ENCODE data around the gene SASH3.

SASH3 gene

GRCh38 chrX:129843459-129844306, 63.9 kb downstream of the SASH3 start, which contains the start of gene ZDHHC9 (continued):
- TF ChIP-seq TSHZ1 (tag by site-specific recombination; IDR thresholded peaks at IDR 0.05; ENCODE audit: borderline replicate concordance) (no peak), SP7 (tag by site-specific recombination; IDR thresholded peaks at IDR 0.05) (peak; percentile 65; the same call in 1 of the 2 replicates), CTCF (tag by site-specific recombination; IDR thresholded peaks at IDR 0.05) (0 out of 2 replicates have a peak, but pooled peaks have one; percentile 23), ZNF76 (tag by site-specific recombination; IDR thresholded peaks at IDR 0.05; ENCODE audit: borderline replicate concordance, low read depth) (no peak; the same call in 1 of the 2 replicates), ZNF777 (tag by site-specific recombination; IDR thresholded peaks at IDR 0.05; ENCODE audit: borderline replicate concordance) (peak; percentile 35; the same call in 1 of the 2 replicates), ZNF341 (tag by site-specific recombination; IDR thresholded peaks at IDR 0.05; ENCODE audit: low read depth) (peak; percentile 37; the same call in 1 of the 2 replicates), ZNF670 (tag by site-specific recombination; IDR thresholded peaks at IDR 0.05; ENCODE audit: low read depth) (no peak), GLIS2 (tag by site-specific recombination; IDR thresholded peaks at IDR 0.05) (peak; percentile 85), ZBTB8A (tag by site-specific recombination; IDR thresholded peaks at IDR 0.05) (peak; percentile 29; the same call in 1 of the 2 replicates), PRDM1 (tag by site-specific recombination; IDR thresholded peaks at IDR 0.05) (no peak), KLF10 (tag by site-specific recombination; IDR thresholded peaks at IDR 0.05) (peak; percentile 87), ZNF549 (tag by site-specific recombination; IDR thresholded peaks at IDR 0.05) (no peak), ZNF24 (tag by site-specific recombination; IDR thresholded peaks at IDR 0.05) (no peak), ZNF394 (tag by site-specific recombination; IDR thresholded peaks at IDR 0.05; ENCODE audit: borderline replicate concordance) (no peak), ZFP69B (tag by site-specific recombination; IDR thresholded peaks at IDR 0.05) (peak; percentile 44; the same call in 1 of the 2 replicates), ZNF530 (tag by site-specific recombination; IDR thresholded peaks at IDR 0.05; ENCODE audit: low read depth) (no peak), ZIC2 (tag by site-specific recombination; IDR thresholded peaks at IDR 0.05) (0 out of 2 replicates have a peak, but pooled peaks have one; percentile 9), KLF7 (tag by site-specific recombination; IDR thresholded peaks at IDR 0.05; ENCODE audit: borderline replicate concordance) (peak; percentile 53; the same call in 1 of the 2 replicates), MEIS1 (CRISPR knock-in tag; IDR thresholded peaks at IDR 0.05; ENCODE audit: borderline replicate concordance) (peak; percentile 16; the same call in 1 of the 2 replicates), ZXDB (tag by site-specific recombination; IDR thresholded peaks at IDR 0.05) (peak; percentile 73; the same call in 1 of the 2 replicates), ZBTB10 (tag by site-specific recombination; IDR thresholded peaks at IDR 0.05) (0 out of 2 replicates have a peak, but pooled peaks have one; percentile 21), ZNF366 (tag by site-specific recombination; conservative IDR thresholded peaks at IDR 0.05) (0 out of 2 replicates have a peak, but pooled peaks have one; percentile 42), ZNF701 (tag by site-specific recombination; IDR thresholded peaks at IDR 0.05) (no peak), ZNF157 (tag by site-specific recombination; IDR thresholded peaks at IDR 0.05) (no peak), ZNF138 (tag by site-specific recombination; IDR thresholded peaks at IDR 0.05; ENCODE audit: borderline replicate concordance) (no peak), KLF16 (tag by site-specific recombination; IDR thresholded peaks at IDR 0.05) (peak; percentile 86), ZBTB6 (tag by site-specific recombination; IDR thresholded peaks at IDR 0.05) (no peak), OSR2 (tag by site-specific recombination; IDR thresholded peaks at IDR 0.05) (no peak), ZSCAN5A (tag by site-specific recombination; IDR thresholded peaks at IDR 0.05) (peak; percentile 66; the same call in 1 of the 2 replicates)

All from HEK293 (cell line).